SK-N-SH treated with all-trans-retinoic acid at 6 μM for 48 hours (cell line): ENCODE results near the gene ADCY9.

Experiments used
- BACH2 ChIP-seq: fragments of 250-450 bp; sonication (Bioruptor Pico); IDR thresholded peaks from 2 replicates; pipeline ENCODE4 v1.9.0; 2021; ENCODE audit warnings: mild to moderate bottlenecking, borderline replicate concordance
- OSR1 ChIP-seq: fragments of 250-450 bp; sonication (Bioruptor Pico); IDR thresholded peaks from 2 replicates; pipeline ENCODE4 v1.8.0; 2022; ENCODE audit warnings: moderate library complexity, mild to moderate bottlenecking, inconsistent platforms
- RARB ChIP-seq: fragments of 250-450 bp; sonication (Bioruptor Pico); IDR thresholded peaks from 2 replicates; pipeline ENCODE4 v1.8.0; 2021; ENCODE audit warnings: mild to moderate bottlenecking, moderate library complexity
- SNAI2 ChIP-seq: fragments of 250-450 bp; sonication (Bioruptor Pico); IDR thresholded peaks from 2 replicates; pipeline ENCODE4 v1.5.0; 2020; ENCODE audit warnings: mild to moderate bottlenecking, moderate library complexity
- ZNF8 ChIP-seq: fragments of 450-650 bp; formaldehyde crosslinking; IDR thresholded peaks from 2 replicates; pipeline ENCODE4 v1.5.0; 2020; ENCODE audit warnings: mild to moderate bottlenecking, moderate library complexity
- TF ChIP-seq, protein P1 (sequence below): fragments of 250-450 bp; sonication (Bioruptor Pico); IDR thresholded peaks from 2 replicates; pipeline ENCODE4 v1.8.0; 2020; ENCODE audit warnings: mild to moderate bottlenecking, moderate library complexity, borderline replicate concordance

DNA sequence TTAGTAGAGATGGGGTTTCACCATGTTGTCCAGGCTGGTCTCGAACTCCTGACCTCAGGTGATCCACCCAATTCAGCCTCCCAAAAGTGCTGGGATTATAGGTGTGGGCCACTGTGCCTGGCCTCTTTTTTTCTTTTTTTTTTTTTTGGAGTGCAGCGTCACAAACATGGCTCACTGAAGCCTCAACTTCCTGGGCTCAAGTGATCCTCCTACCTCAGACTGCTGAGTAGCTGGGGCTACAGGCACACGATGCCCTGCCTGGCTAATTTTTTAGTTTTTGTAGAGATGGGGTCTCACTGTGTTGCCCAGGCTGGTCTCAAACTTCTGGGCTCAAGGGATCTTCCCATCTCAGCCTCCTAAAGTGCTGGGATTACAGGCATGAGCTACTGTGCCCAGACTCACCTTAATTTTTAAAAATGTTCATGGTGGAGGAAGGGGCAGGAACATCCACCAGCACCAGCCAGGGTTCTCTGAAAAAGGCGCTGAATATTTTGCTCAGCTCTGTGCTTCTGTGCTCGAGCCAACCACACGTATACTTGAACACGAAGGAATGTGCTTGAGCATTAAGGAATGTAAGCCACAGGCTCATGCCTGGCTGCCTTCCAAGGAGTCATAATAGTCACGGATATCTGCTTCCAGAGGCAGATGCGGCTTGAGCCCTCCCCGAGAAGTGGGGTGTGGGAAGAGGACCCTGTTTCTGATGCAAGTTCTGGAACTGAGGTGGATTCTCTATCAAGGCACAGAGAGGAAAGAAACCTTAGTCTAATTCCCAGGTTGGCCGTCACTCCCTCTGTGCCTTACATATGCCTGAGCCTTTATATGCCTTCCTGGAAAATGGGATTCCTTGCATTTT lies 170.3 kb downstream of the ADCY9 start:
- TF ChIP-seq OSR1 (CRISPR knock-in tag) = no peak
- no peak for TF ChIP-seq RARB (CRISPR knock-in tag)
- no peak for TF ChIP-seq BACH2
- TF ChIP-seq ZNF8 = no peak
- TF ChIP-seq, protein P1, sequence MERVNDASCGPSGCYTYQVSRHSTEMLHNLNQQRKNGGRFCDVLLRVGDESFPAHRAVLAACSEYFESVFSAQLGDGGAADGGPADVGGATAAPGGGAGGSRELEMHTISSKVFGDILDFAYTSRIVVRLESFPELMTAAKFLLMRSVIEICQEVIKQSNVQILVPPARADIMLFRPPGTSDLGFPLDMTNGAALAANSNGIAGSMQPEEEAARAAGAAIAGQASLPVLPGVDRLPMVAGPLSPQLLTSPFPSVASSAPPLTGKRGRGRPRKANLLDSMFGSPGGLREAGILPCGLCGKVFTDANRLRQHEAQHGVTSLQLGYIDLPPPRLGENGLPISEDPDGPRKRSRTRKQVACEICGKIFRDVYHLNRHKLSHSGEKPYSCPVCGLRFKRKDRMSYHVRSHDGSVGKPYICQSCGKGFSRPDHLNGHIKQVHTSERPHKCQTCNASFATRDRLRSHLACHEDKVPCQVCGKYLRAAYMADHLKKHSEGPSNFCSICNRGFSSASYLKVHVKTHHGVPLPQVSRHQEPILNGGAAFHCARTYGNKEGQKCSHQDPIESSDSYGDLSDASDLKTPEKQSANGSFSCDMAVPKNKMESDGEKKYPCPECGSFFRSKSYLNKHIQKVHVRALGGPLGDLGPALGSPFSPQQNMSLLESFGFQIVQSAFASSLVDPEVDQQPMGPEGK = no peak
- TF ChIP-seq SNAI2 (CRISPR knock-in tag) = no peak
